LoVo (cell line): ENCODE measurements around the gene CD53.
A peak's percentile ranks its signal among the peaks of the same experiment; 100 is the strongest.
"Not testable (repeated sequence)": the region's sequence is repeated elsewhere in the genome, so short reads cannot be mapped to it uniquely, and the experiment has no call there.

Experiments
- DNase-seq: peaks from one replicate; pipeline ENCODE4 v3.0.0-alpha.2; 2016; ENCODE audit warnings: low spot score

The CD53 gene

GRCh38 chr1:110916274-110916668 is 43.3 kb downstream of the CD53 start:
- DNase-seq = no peak

DNA sequence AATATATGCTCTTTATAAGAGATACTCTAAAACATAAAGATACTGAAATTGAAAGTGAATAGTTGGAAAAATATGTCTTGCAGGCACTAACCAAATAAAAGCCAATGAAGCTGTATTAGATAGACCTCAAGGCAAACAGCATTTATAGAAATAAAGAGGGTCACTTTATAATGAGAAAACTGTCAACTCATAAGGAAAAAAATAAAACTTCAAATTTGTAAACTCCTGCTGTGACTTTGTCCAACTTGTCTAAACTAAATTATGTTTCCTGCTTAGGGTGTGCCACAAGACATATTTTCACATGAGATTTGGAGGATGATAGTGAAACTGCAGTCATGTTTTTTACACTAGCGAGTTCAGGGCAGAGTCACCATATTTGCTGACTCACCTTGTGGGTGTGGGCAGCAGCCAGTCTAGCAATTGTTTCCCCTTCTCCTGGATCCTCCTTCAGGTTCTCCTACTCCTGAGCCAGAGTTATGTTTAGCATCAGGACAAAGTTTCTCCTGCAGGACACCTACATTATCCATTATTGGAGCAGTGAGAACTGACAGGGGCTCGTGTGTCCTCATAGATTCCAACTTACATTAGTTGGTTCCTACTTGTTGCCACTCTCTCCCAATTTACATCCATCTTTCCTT is 43.8 kb downstream of the CD53 start:
- DNase-seq = peak; percentile 76

GRCh38 chr1:110918016-110918415 is 45.1 kb downstream of the CD53 start:
- no peak for DNase-seq

GRCh38 chr1:110921953-110922352 is 49.0 kb downstream of the CD53 start:
- DNase-seq = no peak

- peak; percentile 51 for DNase-seq
These were observed 54.6 kb downstream of the CD53 start for GRCh38 chr1:110927484-110928075.

- peak; percentile 14 for DNase-seq
These were observed 55.2 kb downstream of the CD53 start for GRCh38 chr1:110928191-110928590.

- DNase-seq = no peak
These were observed 56.0 kb downstream of the CD53 start for GRCh38 chr1:110928904-110929303.

DNA sequence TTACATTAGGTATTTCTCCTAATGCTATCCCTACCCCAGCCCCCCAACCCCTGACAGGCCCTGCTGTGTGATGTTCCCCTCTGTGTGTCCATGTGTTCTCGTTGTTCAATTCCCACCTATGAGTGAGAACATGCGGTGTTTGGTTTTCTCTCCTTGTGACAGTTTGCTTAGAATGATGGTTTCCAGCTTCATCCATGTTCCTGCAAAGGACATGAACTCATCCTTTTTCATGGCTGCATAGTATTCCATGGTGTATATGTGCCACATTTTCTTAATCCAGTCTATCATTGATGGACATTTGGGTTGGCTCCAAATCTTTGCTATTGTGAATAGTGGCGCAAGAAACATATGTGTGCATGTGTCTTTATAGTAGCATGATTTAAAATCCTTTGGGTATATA is 58.1 kb downstream of the CD53 start:
- not testable (repeated sequence) for DNase-seq

- no peak for DNase-seq
These were observed 63.6 kb downstream of the CD53 start for GRCh38 chr1:110936567-110936966.

DNA sequence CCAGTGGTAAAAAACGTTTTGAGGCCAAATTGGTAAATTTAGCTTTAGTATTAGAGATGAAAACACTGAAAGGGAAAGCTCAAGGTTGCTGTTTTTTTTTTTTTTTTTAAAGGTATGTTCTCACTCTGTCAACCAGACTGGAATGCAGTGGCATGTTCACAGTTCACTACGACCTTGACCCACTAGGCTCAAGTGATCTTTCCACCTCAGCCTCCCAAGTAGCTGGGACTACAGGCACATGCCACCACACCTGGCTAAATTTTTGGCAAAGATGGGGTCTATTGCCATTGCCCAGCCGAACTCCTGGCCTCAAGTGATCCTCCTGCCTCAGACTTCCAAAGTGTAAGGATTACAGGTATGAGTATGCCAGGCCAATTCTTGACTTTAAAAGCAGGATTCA is 71.9 kb downstream of the CD53 start:
- no peak for DNase-seq

- DNase-seq = no peak
These were observed 72.7 kb downstream of the CD53 start for GRCh38 chr1:110945626-110946025.

DNA sequence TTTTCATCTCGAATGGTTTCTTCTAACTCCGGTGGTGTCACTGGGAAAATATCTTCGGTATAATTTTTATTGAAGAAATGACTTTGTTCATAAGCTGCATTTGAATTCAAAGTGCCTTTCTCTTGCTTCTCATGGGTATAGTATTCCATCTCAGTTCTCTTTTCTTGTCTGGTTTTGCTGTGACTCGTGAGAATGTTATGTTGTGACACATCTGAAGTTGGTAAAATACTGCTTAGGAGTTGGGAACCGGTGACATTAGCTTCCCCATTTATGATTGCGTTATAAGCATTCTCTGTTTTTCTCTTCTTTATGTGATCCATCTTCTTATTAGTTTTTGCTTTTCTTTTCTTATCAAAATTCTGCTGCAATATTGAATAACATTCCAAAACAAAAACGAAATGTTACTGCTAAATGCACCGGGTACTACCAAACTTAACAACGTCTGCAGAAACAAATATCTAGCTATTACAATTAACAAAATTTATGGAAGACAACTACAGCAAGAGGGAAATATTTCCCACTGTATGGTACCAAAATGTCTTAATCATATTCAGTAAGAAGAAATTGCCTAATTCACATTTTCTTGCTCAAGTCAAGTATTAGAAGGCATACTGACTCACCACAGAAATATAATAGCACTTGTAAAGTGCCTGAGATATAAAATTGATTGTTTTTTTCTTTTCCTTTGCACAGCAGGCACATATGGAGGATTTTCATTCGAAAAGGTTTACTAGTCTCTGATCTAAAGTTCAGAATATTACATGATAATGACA is 75.3 kb downstream of the CD53 start:
- DNase-seq = no peak
